ENCODE results near the gene ERG28. TPM values are rescaled to one million over a fixed set of nuclear protein-coding genes. Genes with fewer than 3 reads are reported as not detected.

ERG28 gene
- total and polyA plus RNA-seq, 2 experiments from 2014 or later, result 27.9 to 95.1 TPM

- H3K4me3 ChIP-seq, result no peak overlapping the region
- no peaks in the 10 kb centered on the region for H3K27me3 ChIP-seq (ENCODE audit: insufficient read depth)
- Mint-ChIP-seq H3K27ac (0 out of 2 replicates have a peak overlapping the region, but pooled peaks have one; percentile 5), H3K4me3 (no peak overlapping the region), H3K27me3 (ENCODE audit: insufficient read depth, low read depth, poor library complexity) (no peaks in the 10 kb centered on the region), H3K36me3 (ENCODE audit: low read depth) (peaks cover 57% of the 10 kb centered on the region), H3K4me1 (peaks cover 18% of the 10 kb centered on the region; the same call in 2 of the 3 replicates), H3K9me3 (no peaks in the 10 kb centered on the region)
- H3K27ac ChIP-seq (ENCODE audit: low read depth), result no peak overlapping the region
- H3F3A ChIP-seq (replicated peaks; ENCODE audit: low read depth), result no peaks in the 10 kb centered on the region
- DNase-seq (ENCODE audit: low spot score), result no peak
- H3K79me2 ChIP-seq (replicated peaks; ENCODE audit: insufficient read depth), result peaks cover 29% of the 10 kb centered on the region
- H3K9me2 ChIP-seq (ENCODE audit: insufficient read depth), result no peaks in the 10 kb centered on the region
- peaks cover 8% of the 10 kb centered on the region; the same call in 1 of the 2 replicates for H3K4me1 ChIP-seq (ENCODE audit: insufficient read depth)
- TF ChIP-seq ZNF331 (CRISPR knock-in tag; IDR thresholded peaks at IDR 0.05; ENCODE audit: low read depth), result no peak
- no peak for TF ChIP-seq STAT1 (IDR thresholded peaks at IDR 0.05; ENCODE audit: unreplicated experiment)
- TF ChIP-seq EZH2phosphoT487 (IDR thresholded peaks at IDR 0.05; ENCODE audit: unreplicated experiment), result no peak
- no peak for TF ChIP-seq ZNF114 (CRISPR knock-in tag; IDR thresholded peaks at IDR 0.05)
- TF ChIP-seq EZH2 (IDR thresholded peaks at IDR 0.05; ENCODE audit: low read depth, unreplicated experiment), result no peak
- no peak for TF ChIP-seq JUNB (IDR thresholded peaks at IDR 0.05; ENCODE audit: unreplicated experiment)
- TF ChIP-seq CREB1 (CRISPR knock-in tag; IDR thresholded peaks at IDR 0.05; ENCODE audit: low read depth), result no peak
- no peak for TF ChIP-seq NANOG (IDR thresholded peaks at IDR 0.05; ENCODE audit: borderline replicate concordance)
- no peak for TF ChIP-seq ZNF462 (CRISPR knock-in tag; IDR thresholded peaks at IDR 0.05)
- H3K4me2 ChIP-seq, result no peak overlapping the region
- peaks cover 34% of the 10 kb centered on the region for H3K36me3 ChIP-seq (ENCODE audit: insufficient read depth)
- H2AFZ ChIP-seq, result no peak overlapping the region
- peaks cover 10% of the 10 kb centered on the region for H4K20me1 ChIP-seq (replicated peaks; ENCODE audit: insufficient read depth)
- no peak for ATAC-seq
These were observed 5.4 kb downstream of the ERG28 start for GRCh38 chr14:75655235-75655634.

Measured in GM23338 (cell line).